SK-N-SH (cell line): ENCODE data around the gene SYNGR3. TPM values are rescaled to one million over a fixed set of nuclear protein-coding genes. Genes with fewer than 3 reads are reported as not detected.
A peak's percentile ranks its signal among the peaks of the same experiment; 100 is the strongest.

Experiments used
- CTCF ChIA-PET: fragments of 300-600, 350-600 bp; formaldehyde crosslinking; extraction: SDS; loops from one replicate; lab custom pipeline; 2021; lab: Yijun Ruan, JAX
- POLR2A ChIA-PET: fragments of 350-600 bp; sonication (Branson Sonifier 250); formaldehyde crosslinking; extraction: SDS; loops from one replicate; lab custom pipeline; 2020; ENCODE audit warnings: antibody characterized with exemption, inconsistent platforms; lab: Yijun Ruan, JAX
- DNase-seq: peaks from one replicate; pipeline ENCODE4 v3.0.0; 2012
- H2AFZ ChIP-seq: fragments of 200-600 bp; sonication (generic); 2 replicates; pipeline ENCODE4 v1.8.1; 2016; ENCODE audit warnings: antibody characterized with exemption, mild to moderate bottlenecking, low read depth
- H3F3A ChIP-seq: fragments of 200-600 bp; sonication (generic); replicated peaks from 2 replicates; pipeline ENCODE3; 2016; ENCODE audit warnings: antibody characterized with exemption, mild to moderate bottlenecking; ENCODE audit not compliant: insufficient read depth
- H3K27ac ChIP-seq, 2 experiments: fragments of 200-500 bp in 1 of 2; fragments of 200-600 bp in 1 of 2; sonication (Bioruptor generic) in 1 of 2; sonication (generic), shearing (Covaris generic) in 1 of 2; 2 replicates each; pipeline versions ENCODE4 v1.5.1 to v1.6.1; 2014 to 2016; ENCODE audit warnings: low read depth in 2 of 2, inconsistent platforms in 1 of 2, low read length in 1 of 2, mild to moderate bottlenecking in 1 of 2, mixed read lengths in 1 of 2
- H3K27me3 ChIP-seq: fragments of 200-600 bp; sonication (generic), shearing (Covaris generic); 2 replicates; pipeline ENCODE4 v1.6.1; 2016; ENCODE audit warnings: mixed run types; ENCODE audit not compliant: insufficient read depth
- H3K36me3 ChIP-seq, 2 experiments: fragments of 200-500 bp in 1 of 2; fragments of 200-600 bp in 1 of 2; sonication (Bioruptor generic) in 1 of 2; sonication (generic) in 1 of 2; replicated peaks in 1 of 2; 2 replicates each; pipeline versions ENCODE3 to v1.5.1; 2014 to 2016; ENCODE audit warnings: low read length in 1 of 2, mild to moderate bottlenecking in 1 of 2; ENCODE audit not compliant: insufficient read depth in 2 of 2, control insufficient read depth in 1 of 2
- H3K4me1 ChIP-seq, 2 experiments: fragments of 200-500 bp in 1 of 2; fragments of 200-600 bp in 1 of 2; sonication (Bioruptor generic) in 1 of 2; sonication (generic), shearing (Covaris generic) in 1 of 2; 2 replicates each; pipeline versions ENCODE4 v1.5.1 to v1.6.1; 2014 to 2016; ENCODE audit warnings: low read depth in 1 of 2, low read length in 1 of 2, mixed run types in 1 of 2; ENCODE audit not compliant: insufficient read depth in 2 of 2, control insufficient read depth in 1 of 2
- H3K4me2 ChIP-seq: fragments of 200-600 bp; sonication (generic), shearing (Covaris generic); 2 replicates; pipeline ENCODE4 v1.6.1; 2017; ENCODE audit warnings: mixed run types
- H3K4me3 ChIP-seq, 2 experiments: fragments of 200-500 bp in 1 of 2; fragments of 200-600 bp in 1 of 2; sonication (Bioruptor generic) in 1 of 2; sonication (generic), shearing (Covaris generic) in 1 of 2; 2 replicates each; pipeline versions ENCODE4 v1.5.1 to v1.8.1; 2014 to 2016; ENCODE audit warnings: low read depth in 2 of 2, inconsistent platforms in 1 of 2, low read length in 1 of 2, mild to moderate bottlenecking in 1 of 2, mixed read lengths in 1 of 2, moderate library complexity in 1 of 2
- H3K79me2 ChIP-seq: fragments of 200-600 bp; sonication (generic); 2 replicates; pipeline ENCODE4 v1.8.1; 2017; ENCODE audit warnings: mild to moderate bottlenecking; ENCODE audit not compliant: insufficient read depth
- H3K9ac ChIP-seq: fragments of 200-600 bp; sonication (generic); 2 replicates; pipeline ENCODE4 v1.6.1; 2017; ENCODE audit warnings: mixed run types
- H3K9me2 ChIP-seq: fragments of 200-600 bp; sonication (generic); 2 replicates; pipeline ENCODE4 v1.6.1; 2017; ENCODE audit warnings: mixed run types
- H3K9me3 ChIP-seq: fragments of 200-600 bp; sonication (generic); 2 replicates; pipeline ENCODE4 v1.6.1; 2017; ENCODE audit warnings: mixed run types, mild to moderate bottlenecking, moderate library complexity
- H4K20me1 ChIP-seq: fragments of 200-600 bp; sonication (generic); 2 replicates; pipeline ENCODE4 v1.6.1; 2017; ENCODE audit warnings: mild to moderate bottlenecking, mixed run types; ENCODE audit not compliant: insufficient read depth
- IRF3 ChIP-seq: fragments of 150-350 bp; IDR thresholded peaks from 2 replicates; pipeline ENCODE4 v1.6.1; 2016; ENCODE audit warnings: mild to moderate bottlenecking, low read depth, low read length
- JUND ChIP-seq: IDR thresholded peaks from 2 replicates; pipeline ENCODE4 v1.4.0; 2012
- MAX ChIP-seq: IDR thresholded peaks from 2 replicates; pipeline ENCODE4 v1.4.0; 2012; ENCODE audit warnings: low read depth
- MEF2A ChIP-seq: IDR thresholded peaks from 2 replicates; pipeline ENCODE4 v1.4.0; 2012; ENCODE audit warnings: low read depth, borderline replicate concordance
- MXI1 ChIP-seq: IDR thresholded peaks from 2 replicates; pipeline ENCODE4 v1.6.1; 2012; ENCODE audit warnings: mild to moderate bottlenecking, low read depth, low read length, improper control_type of control experiment
- RAD21 ChIP-seq: IDR thresholded peaks from 2 replicates; pipeline ENCODE4 v1.6.1; 2012; ENCODE audit warnings: mild to moderate bottlenecking, low read length
- RFX5 ChIP-seq: IDR thresholded peaks from 2 replicates; pipeline ENCODE4 v1.6.1; 2012; ENCODE audit warnings: mild to moderate bottlenecking, improper control_type of control experiment, low read length
- SIN3A ChIP-seq: IDR thresholded peaks from 2 replicates; pipeline ENCODE4 v1.6.1; 2012; ENCODE audit warnings: low read depth, mild to moderate bottlenecking, low read length, moderate library complexity, borderline replicate concordance
- SMC3 ChIP-seq: IDR thresholded peaks from 2 replicates; pipeline ENCODE4 v1.6.1; 2012; ENCODE audit warnings: low read depth, low read length, improper control_type of control experiment
- TEAD4 ChIP-seq: IDR thresholded peaks from 2 replicates; pipeline ENCODE4 v1.4.0; 2012; ENCODE audit warnings: mild to moderate bottlenecking, borderline replicate concordance; ENCODE audit not compliant: insufficient read depth
- USF1 ChIP-seq: IDR thresholded peaks from 2 replicates; pipeline ENCODE4 v1.4.0; 2012; ENCODE audit warnings: low read depth, borderline replicate concordance
- ZBTB33 ChIP-seq: IDR thresholded peaks from 2 replicates; pipeline ENCODE4 v1.4.0; 2012; ENCODE audit warnings: low read depth, borderline replicate concordance
- WGBS: methylation state at CpG from one replicate; pipeline ENCODE4 v1.1.6; 2017; ENCODE audit warnings: low lambda C conversion rate; 5-methylcytosine and 5-hydroxymethylcytosine counted together
- polyA plus RNA-seq, 3 experiments: library from polyadenylated mRNA; depleted of rRNA; stranded (reverse); fragments of >200 nt; gene quantifications; 2 replicates each; pipeline ENCODE4 v1.2.3, GENCODE V29; 2012

The SYNGR3 gene
- polyA plus RNA-seq, 1 of the 3 experiments (the other 2 are of a cell fraction): 10.7 TPM

GRCh38 chr16:2027024-2028010 is 37.5 kb downstream of the SYNGR3 start:
- H3K4me2 ChIP-seq: peak overlapping the region; percentile 90
- 27% methylated on average over 8 of the region's 76 CpGs for WGBS
- peaks cover 8% of the 10 kb centered on the region; the same call in 1 of the 2 replicates for H4K20me1 ChIP-seq
- H3K9ac ChIP-seq: peak overlapping the region; percentile 61
- peaks cover 7 to 29% of the 10 kb centered on the region in 2 experiments; a peak in 2 of 4 replicates for H3K4me1 ChIP-seq
- no peaks in the 10 kb centered on the region for H3K27me3 ChIP-seq
- no peak overlapping the region for H2AFZ ChIP-seq
- H3K4me3 ChIP-seq: peak overlapping the region; percentile 56 to 67
- peaks cover 15% of the 10 kb centered on the region; the same call in 1 of the 2 replicates for H3K79me2 ChIP-seq
- DNase-seq: peak; percentile 72
- no peaks in the 10 kb centered on the region for H3K9me3 ChIP-seq
- CTCF ChIA-PET: interaction anchor here (0.8 to 6.5 kb wide), 9 partner anchors 11 to 126 kb away, joined by 3 to 68 read pairs (median 5); partner anchors contain the start of genes NTHL1, TBL3 and TSC2
- peaks cover 9% of the 10 kb centered on the region for H3F3A ChIP-seq
- TF ChIP-seq MXI1 (peak; percentile 72), MAX (no peak), RAD21 (0 out of 2 replicates have a peak, but pooled peaks have one; percentile 18)
- peaks cover 0 to 6% of the 10 kb centered on the region in 2 experiments for H3K36me3 ChIP-seq
- H3K9me2 ChIP-seq: no peaks in the 10 kb centered on the region
- POLR2A ChIA-PET: interaction anchor here (0.9 to 1.2 kb wide), 3 partner anchors 13 to 128 kb away, joined by 4 to 10 read pairs (median 6); partner anchors contain the start of gene TRAF7
- peak overlapping the region in 1 of 2 experiments; percentile 28; a peak in 1 of 4 replicates for H3K27ac ChIP-seq

- Histone ChIP-seq H3K4me3 (peak overlapping the region; percentile 56 to 67; a peak in 3 of 4 replicates), H2AFZ (no peak overlapping the region), H3K9me3 (no peaks in the 10 kb centered on the region), H3F3A (peaks cover 5% of the 10 kb centered on the region), H3K4me2 (peak overlapping the region; percentile 90), H3K36me3 (peaks cover 0 to 6% of the 10 kb centered on the region in 2 experiments), H3K9me2 (no peaks in the 10 kb centered on the region), H3K9ac (peak overlapping the region; percentile 61), H3K79me2 (peaks cover 18% of the 10 kb centered on the region; the same call in 1 of the 2 replicates), H3K27ac (no peak overlapping the region; a peak in 1 of 4 replicates), H3K4me1 (peaks cover 13 to 27% of the 10 kb centered on the region in 2 experiments; a peak in 3 of 4 replicates), H3K27me3 (no peaks in the 10 kb centered on the region), H4K20me1 (peaks cover 8% of the 10 kb centered on the region; the same call in 1 of the 2 replicates)
- DNase-seq: no peak
- POLR2A ChIA-PET: interaction anchor here (0.9 to 1.2 kb wide), 3 partner anchors 13 to 127 kb away, joined by 4 to 10 read pairs (median 6); partner anchors contain the start of gene TRAF7
- TF ChIP-seq RAD21 (no peak), JUND (no peak), TEAD4 (no peak)
- WGBS: no CpG with 5 or more reads among the region's 3 CpGs
- CTCF ChIA-PET: interaction anchor here (1.0 to 2.0 kb wide), 7 partner anchors 12 to 124 kb away, joined by 3 to 6 read pairs (median 5); partner anchors contain the start of genes NTHL1 and TSC2
Measured at GRCh38 chr16:2028146-2028545, 38.4 kb downstream of the SYNGR3 start.

GRCh38 chr16:2028620-2029220 is 39.0 kb downstream of the SYNGR3 start:
- Histone ChIP-seq H3K9me3 (no peaks in the 10 kb centered on the region), H3K4me3 (peak overlapping the region in 1 of 2 experiments; percentile 56; a peak in 1 of 4 replicates), H3K9ac (no peak overlapping the region), H3K9me2 (no peaks in the 10 kb centered on the region), H3K4me2 (peak overlapping the region; percentile 90; the same call in 1 of the 2 replicates), H3K79me2 (peaks cover 20% of the 10 kb centered on the region; the same call in 1 of the 2 replicates), H4K20me1 (peaks cover 8% of the 10 kb centered on the region; the same call in 1 of the 2 replicates), H3K4me1 (peaks cover 17 to 28% of the 10 kb centered on the region in 2 experiments; a peak in 3 of 4 replicates), H3K27ac (no peak overlapping the region), H3K27me3 (no peaks in the 10 kb centered on the region), H2AFZ (no peak overlapping the region), H3F3A (peaks cover 5% of the 10 kb centered on the region), H3K36me3 (peaks cover 0 to 6% of the 10 kb centered on the region in 2 experiments)
- no peak for DNase-seq
- WGBS: 93% methylated on average over 8 of the region's 18 CpGs
- ChIA-PET CTCF (interaction anchor here (1.0 to 1.5 kb wide), 3 partner anchors 12 to 112 kb away, joined by 3 to 5 read pairs (median 4); partner anchors contain the start of genes NTHL1 and TSC2), POLR2A (no interaction called here)
- no peak for TF ChIP-seq ZBTB33
- TF ChIP-seq IRF3: no peak
- TF ChIP-seq RFX5: no peak
- no peak for TF ChIP-seq MEF2A
- TF ChIP-seq SIN3A: no peak
- no peak for TF ChIP-seq MXI1
- no peak for TF ChIP-seq USF1
- TF ChIP-seq SMC3: no peak
